Calu3 (cell line): ENCODE measurements around the gene C4orf17. TPM values are rescaled to one million over a fixed set of nuclear protein-coding genes. Genes with fewer than 3 reads are reported as not detected.

Experiments
- BruUV-seq: library from RNA; stranded (reverse); fragments of 400-500 nt; replicated peaks from 2 replicates; lab custom pipeline; 2021; lab: Mats Ljungman, UMichigan
- CTCF ChIA-PET: fragments of 300-600 bp; sonication (Branson Sonifier 250); formaldehyde crosslinking; loops from one replicate; lab custom pipeline; 2022; ENCODE audit warnings: antibody characterized with exemption; lab: Charles Lee
- DNase-seq: peaks from one replicate; pipeline ENCODE4 v3.0.0; 2022
- H3K27ac Mint-ChIP-seq: one replicate; pipeline ENCODE4 v1.8.0; 2022; ENCODE audit warnings: mixed read lengths; ENCODE audit not compliant: unreplicated experiment
- H3K27me3 Mint-ChIP-seq: one replicate; pipeline ENCODE4 v1.8.0; 2022; ENCODE audit warnings: mixed read lengths; ENCODE audit not compliant: unreplicated experiment
- H3K36me3 Mint-ChIP-seq: one replicate; pipeline ENCODE4 v1.8.0; 2022; ENCODE audit warnings: mild to moderate bottlenecking, moderate library complexity, mixed read lengths; ENCODE audit not compliant: insufficient read depth, unreplicated experiment
- H3K4me1 Mint-ChIP-seq: one replicate; pipeline ENCODE4 v1.8.0; 2022; ENCODE audit warnings: mild to moderate bottlenecking, low read depth, mixed read lengths; ENCODE audit not compliant: unreplicated experiment
- H3K4me3 Mint-ChIP-seq: one replicate; pipeline ENCODE4 v1.8.0; 2022; ENCODE audit warnings: mild to moderate bottlenecking, low read depth, moderate library complexity, mixed read lengths; ENCODE audit not compliant: unreplicated experiment
- H3K9me3 Mint-ChIP-seq: one replicate; pipeline ENCODE4 v1.8.0; 2022; ENCODE audit warnings: low read depth, mixed read lengths; ENCODE audit not compliant: unreplicated experiment
- CTCF ChIP-seq: fragments of 200-600 bp; IDR thresholded peaks from one replicate; pipeline ENCODE4 v1.8.0; 2022; ENCODE audit warnings: antibody characterized with exemption; ENCODE audit not compliant: unreplicated experiment
- intact Hi-C: fragments of 100-400 bp; cut with micrococcal nuclease; formaldehyde crosslinking; loops from one replicate; pipeline ENCODE4 v1.10.0; 2022; ENCODE audit not compliant: unreplicated experiment
- total RNA-seq: library from RNA; stranded (reverse); gene quantifications from 2 replicates; pipeline ENCODE4 v1.2.3, GENCODE V29; 2022

Gene C4orf17
- total RNA-seq, 1 experiment from 2014 or later = not detected

- no peak overlapping the region for H3K27ac Mint-ChIP-seq
- no TSS peak for BruUV-seq
- no peaks in the 10 kb centered on the region for H3K27me3 Mint-ChIP-seq
- no peaks in the 10 kb centered on the region for H3K4me1 Mint-ChIP-seq
- no peak for DNase-seq
- no peak for TF ChIP-seq CTCF
- H3K4me3 Mint-ChIP-seq = no peak overlapping the region
- intact Hi-C loops = no loop called here
- H3K36me3 Mint-ChIP-seq = no peaks in the 10 kb centered on the region
- CTCF ChIA-PET = interaction anchor here (0.5 kb wide), 1 partner anchor 392 kb away, joined by 5 read pairs; no protein-coding TSS in a partner anchor
- peaks cover 6% of the 10 kb centered on the region for H3K9me3 Mint-ChIP-seq
Observed at GRCh38 chr4:99504804-99505502, 5.9 kb upstream of the C4orf17 start.

- no peak for TF ChIP-seq CTCF
- CTCF ChIA-PET = no interaction called here
- no peak overlapping the region for H3K4me3 Mint-ChIP-seq
- H3K4me1 Mint-ChIP-seq = no peaks in the 10 kb centered on the region
- no peaks in the 10 kb centered on the region for H3K27me3 Mint-ChIP-seq
- no peak overlapping the region for H3K27ac Mint-ChIP-seq
- no TSS peak for BruUV-seq
- intact Hi-C loops = no loop called here
- peaks cover 6% of the 10 kb centered on the region for H3K9me3 Mint-ChIP-seq
- no peaks in the 10 kb centered on the region for H3K36me3 Mint-ChIP-seq
- no peak for DNase-seq
Observed at GRCh38 chr4:99506781-99507180, 4.0 kb upstream of the C4orf17 start.

GRCh38 chr4:99507349-99507748 is 3.5 kb upstream of the C4orf17 start:
- Mint-ChIP-seq H3K4me3 (no peak overlapping the region), H3K9me3 (peaks cover 6% of the 10 kb centered on the region), H3K36me3 (no peaks in the 10 kb centered on the region), H3K4me1 (no peaks in the 10 kb centered on the region), H3K27me3 (no peaks in the 10 kb centered on the region), H3K27ac (no peak overlapping the region)
- CTCF ChIA-PET = no interaction called here
- no peak for TF ChIP-seq CTCF
- no TSS peak for BruUV-seq
- intact Hi-C loops = no loop called here
- DNase-seq = no peak

- DNase-seq = no peak
- no peak overlapping the region for H3K4me3 Mint-ChIP-seq
- no peaks in the 10 kb centered on the region for H3K4me1 Mint-ChIP-seq
- peaks cover 6% of the 10 kb centered on the region for H3K9me3 Mint-ChIP-seq
- H3K27me3 Mint-ChIP-seq = no peaks in the 10 kb centered on the region
- H3K36me3 Mint-ChIP-seq = no peaks in the 10 kb centered on the region
- CTCF ChIA-PET = no interaction called here
- intact Hi-C loops = no loop called here
- no TSS peak for BruUV-seq
- H3K27ac Mint-ChIP-seq = no peak overlapping the region
- no peak for TF ChIP-seq CTCF
Observed at GRCh38 chr4:99507762-99508161, 3.1 kb upstream of the C4orf17 start.
